Adipose tissue (tissue), 3 donors: ENCODE data around the gene PINK1. TPM values are rescaled to one million over a fixed set of nuclear protein-coding genes. Genes with fewer than 3 reads are reported as not detected.
"Not testable (repeated sequence)": the region's sequence is repeated elsewhere in the genome, so short reads cannot be mapped to it uniquely, and the experiment has no call there.

Experiments
- H3K27ac ChIP-seq: one replicate; pipeline ENCODE4 v1.5.1; 2013; ENCODE audit warnings: low read depth, low read length
- WGBS, 3 donors: extraction: QIAGEN DNeasy Blood & Tissue Kit; methylation state at CpG; one replicate each; pipeline ENCODE4 v1.1.7; 2013; 5-methylcytosine and 5-hydroxymethylcytosine counted together
- polyA plus RNA-seq, 3 donors: library from polyadenylated mRNA; stranded (reverse); fragments of 200-250 nt; gene quantifications; one replicate each; pipeline ENCODE4 v1.2.3, GENCODE V29; 2013
- donor health status: healthy with polysubstance abuse.
- donor health status: Bipolar disorder and iron deficiency.
- donor health status: healthy.

The PINK1 gene
- polyA plus RNA-seq, 3 donors = 34.6 to 132 (median 77.5) TPM

DNA sequence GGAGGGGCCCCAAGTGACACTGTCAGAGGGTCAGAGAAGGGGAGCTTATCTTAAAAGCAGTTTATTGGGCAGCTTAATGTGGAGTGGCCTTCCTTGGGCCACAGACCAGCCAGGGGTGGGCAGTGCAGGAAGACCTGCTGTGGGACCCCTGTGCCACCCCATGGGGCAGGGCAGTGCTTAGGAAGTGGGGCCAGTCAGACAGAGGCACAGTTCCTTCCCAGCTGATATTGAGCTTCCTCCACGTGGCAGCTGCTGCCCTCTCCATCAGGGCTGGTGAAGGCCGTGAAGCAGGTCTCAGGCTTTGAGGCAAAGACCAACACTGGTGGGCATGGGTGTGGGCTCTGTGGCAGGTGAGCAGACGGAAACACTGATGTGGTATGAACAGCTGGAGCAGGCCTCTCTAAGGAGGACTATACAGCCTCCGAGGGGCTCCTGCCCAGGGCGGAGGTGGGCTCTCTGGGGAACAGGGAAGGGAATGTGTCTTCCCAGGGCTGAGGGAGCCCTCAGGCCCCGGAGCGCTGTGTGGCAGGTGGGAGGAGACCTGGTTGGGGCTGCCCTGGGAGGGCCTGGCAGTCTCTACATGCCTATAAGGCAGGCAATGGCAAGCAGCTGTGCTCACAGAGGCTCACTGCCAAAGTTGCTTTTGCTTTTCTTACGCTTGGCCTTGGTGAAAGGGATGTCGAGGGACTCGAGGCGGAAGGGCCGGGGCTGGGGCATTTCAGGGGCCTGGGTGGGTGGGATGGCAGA, 30.9 kb downstream of the PINK1 start:
- 75 to 85% (median 77%) methylated on average over 12 of the region's 12 CpGs for WGBS, 3 donors
- H3K27ac ChIP-seq = no peak overlapping the region

DNA sequence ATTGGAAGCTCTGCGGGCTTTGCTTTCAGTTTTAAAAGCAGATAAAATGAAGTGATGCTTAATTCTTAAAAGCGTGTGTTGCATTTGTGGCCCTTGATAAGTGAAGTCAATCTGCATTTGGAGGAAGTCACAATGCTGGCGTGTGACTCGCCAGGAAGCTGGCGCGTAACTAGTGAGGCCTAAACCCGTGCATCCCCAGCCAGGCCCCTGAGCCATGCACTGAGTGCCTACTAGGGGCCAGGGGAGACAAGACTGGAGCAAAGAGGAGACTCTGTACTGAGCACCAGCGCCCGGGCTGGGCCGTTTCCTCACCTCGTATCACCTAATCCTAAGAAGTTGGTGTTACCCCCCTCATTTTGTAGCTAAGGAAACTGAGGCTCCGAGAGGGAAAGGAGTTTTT, 32.5 kb downstream of the PINK1 start:
- WGBS, 3 donors = 69 to 78% (median 72%) methylated on average over 12 of the region's 12 CpGs
- H3K27ac ChIP-seq = no peak overlapping the region

DNA sequence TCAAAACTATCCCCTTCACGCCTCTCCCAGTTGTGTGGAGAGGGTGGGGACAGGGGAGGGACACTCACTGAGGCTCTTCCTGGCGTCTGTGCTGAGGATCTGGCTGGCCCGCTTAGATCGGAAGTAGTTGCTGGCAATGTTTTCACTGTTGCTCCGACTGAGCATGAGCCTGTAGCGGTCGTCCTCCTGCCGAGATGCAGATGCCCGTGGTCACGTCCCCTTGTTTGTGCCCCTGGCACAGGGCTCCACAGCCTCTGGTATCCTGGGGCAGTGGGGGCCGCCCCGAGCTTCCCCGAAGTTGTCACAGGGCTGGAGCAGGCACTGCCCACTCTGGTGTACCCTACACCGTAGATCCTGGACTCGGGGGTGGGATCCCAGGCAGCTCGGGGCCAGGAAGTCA, 32.9 kb downstream of the PINK1 start:
- WGBS, 3 donors = 63 to 74% (median 66%) methylated on average over 16 of the region's 16 CpGs
- no peak overlapping the region for H3K27ac ChIP-seq

DNA sequence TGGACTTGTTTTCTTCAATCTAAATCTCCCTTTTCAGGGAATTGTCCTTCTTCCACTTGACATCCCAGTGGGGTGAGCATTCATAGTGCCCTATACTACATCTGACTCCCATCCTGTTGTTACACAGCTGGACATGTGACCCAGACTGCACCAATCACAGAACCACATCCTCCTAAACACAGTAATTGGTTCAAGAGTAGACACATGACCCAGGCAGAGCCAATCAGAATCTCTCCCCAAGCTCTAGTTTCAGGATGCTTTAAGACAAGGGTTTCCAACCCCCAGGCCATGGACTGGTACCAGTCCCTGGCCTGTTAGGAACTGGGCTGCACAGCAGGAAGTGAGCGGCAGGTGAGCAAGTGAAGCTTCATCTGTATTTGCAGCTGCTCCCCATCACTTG, 33.5 kb downstream of the PINK1 start:
- H3K27ac ChIP-seq = no peak overlapping the region

DNA sequence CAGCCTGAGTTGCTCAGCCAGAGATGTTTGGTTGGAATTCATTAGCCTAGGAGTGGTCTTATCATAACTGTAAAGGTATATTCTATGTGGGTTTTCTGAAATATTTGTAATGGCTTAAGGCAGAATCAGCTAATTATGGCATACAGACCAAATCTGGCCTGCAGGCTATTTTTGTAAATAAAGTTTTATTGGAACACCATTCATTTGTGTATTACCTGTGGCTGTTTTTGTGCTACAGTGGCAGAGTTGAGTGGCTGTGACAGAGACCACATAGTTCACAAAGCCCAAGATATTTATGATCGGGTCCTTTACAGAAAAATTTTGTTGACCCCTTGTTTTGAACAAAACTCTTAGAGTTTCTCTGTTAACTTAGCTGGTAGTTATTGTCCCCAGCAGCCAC, 35.3 kb downstream of the PINK1 start:
- H3K27ac ChIP-seq = no peak overlapping the region
- WGBS, 3 donors = 94 to 97% (median 94%) methylated on average over 1 of the region's 1 CpG

More for the DNA sequence above, 33.5 kb downstream of the PINK1 start:
- WGBS, 3 donors = 95 to 100% (median 100%) methylated on average over 1 of the region's 1 CpG

DNA sequence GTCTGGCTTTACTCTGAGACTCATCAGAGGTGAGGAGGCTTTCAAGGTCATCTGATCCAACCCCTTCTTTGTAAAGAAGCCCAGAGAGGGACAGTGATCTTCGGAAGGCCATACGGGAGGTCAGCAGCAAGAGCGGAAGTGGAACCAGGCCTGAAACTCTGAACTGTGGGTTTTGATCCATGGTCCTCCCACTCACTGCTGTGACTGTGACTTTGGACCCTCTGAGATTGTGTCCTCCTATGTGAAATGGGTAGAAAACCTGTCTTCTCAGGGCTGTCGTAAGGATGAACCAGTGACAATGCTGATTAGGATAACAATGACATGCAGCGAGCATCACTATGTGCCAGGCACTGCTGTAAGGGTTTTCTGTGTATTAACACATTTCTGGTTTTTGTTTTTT, 37.7 kb downstream of the PINK1 start:
- no peak overlapping the region for H3K27ac ChIP-seq
- WGBS, 3 donors = 93 to 97% (median 93%) methylated on average over 5 of the region's 5 CpGs

DNA sequence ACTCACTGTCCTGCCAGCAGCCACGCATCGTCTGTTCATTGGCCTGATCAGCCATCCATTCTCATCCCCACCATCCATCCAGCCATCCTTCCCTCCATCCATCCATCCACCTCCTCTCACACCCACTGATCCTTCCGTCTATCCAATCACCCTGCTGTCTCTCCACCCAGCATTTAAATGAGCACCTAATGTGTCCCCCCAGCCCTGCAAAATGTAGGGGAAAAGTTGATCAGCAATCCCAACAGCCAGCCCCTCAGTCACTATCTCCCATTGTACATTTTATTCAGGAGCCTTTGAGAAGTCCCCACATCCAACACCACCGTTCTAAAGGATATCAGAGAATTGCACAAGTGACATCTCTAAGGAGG, 39.0 kb downstream of the PINK1 start:
- WGBS, 3 donors = 84 to 93% (median 86%) methylated on average over 4 of the region's 4 CpGs
- no peak overlapping the region for H3K27ac ChIP-seq

DNA sequence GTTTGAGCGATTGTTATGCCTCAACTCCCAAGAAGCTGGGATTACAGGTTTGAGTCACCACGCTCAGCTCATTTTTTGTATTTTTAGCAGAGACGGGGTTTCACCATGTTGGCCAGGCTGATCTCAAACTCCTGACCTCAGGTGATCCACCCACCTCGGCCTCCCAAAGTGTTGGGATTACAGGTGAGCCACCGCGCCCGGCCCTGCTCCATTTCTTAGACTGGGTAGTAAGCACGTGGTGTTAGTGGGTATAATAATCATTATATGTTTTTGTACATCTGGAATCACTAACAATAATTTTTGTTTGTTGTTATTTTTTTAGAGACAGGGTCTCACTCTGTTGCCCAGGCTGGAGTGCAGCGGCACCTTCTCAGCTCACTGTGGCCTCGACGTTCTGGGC, 40.4 kb downstream of the PINK1 start:
- 88 to 92% (median 92%) methylated on average over 11 of the region's 11 CpGs for WGBS, 3 donors

DNA sequence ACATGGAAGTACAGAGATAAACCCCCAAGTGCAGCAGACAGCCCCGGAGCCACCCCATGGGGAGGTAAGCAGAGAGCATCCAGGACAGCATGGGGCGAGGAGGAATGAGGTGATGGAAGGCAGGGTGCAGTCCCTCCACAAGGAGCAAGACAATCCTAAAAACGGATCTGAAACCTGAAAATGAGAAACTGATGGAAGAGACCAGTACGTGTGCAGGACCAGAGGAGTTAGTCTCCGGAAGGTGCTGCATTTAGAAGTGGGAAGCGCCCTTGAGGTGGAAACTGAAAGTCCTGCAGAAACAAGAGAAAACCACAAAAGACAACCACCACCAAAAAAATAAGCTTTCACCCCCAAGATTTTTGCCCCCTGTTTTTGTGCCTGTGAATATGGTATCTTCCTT, 45.3 kb downstream of the PINK1 start:
- WGBS, 3 donors = 78 to 82% (median 79%) methylated on average over 6 of the region's 6 CpGs
- no peak overlapping the region for H3K27ac ChIP-seq

More for the DNA sequence above, 40.4 kb downstream of the PINK1 start:
- not testable (repeated sequence) for H3K27ac ChIP-seq

DNA sequence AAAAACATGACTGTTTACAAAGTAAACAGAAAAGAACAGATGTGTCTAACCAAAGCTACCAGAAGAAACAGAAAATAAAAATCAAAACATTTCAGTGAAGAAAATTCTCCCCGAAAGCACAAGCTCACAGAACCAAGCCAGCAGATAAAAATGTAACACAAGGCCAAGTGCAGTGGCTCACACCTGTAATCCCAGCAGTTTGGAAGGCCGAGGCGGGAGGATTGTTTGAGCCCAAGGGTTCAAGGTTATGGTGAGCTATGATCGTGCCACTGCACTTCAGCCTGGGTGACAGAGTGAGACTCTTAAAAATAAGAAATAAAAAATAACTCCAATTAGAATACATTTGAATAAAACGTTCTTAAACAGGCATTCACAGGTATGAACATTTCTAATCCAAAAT, 47.0 kb downstream of the PINK1 start:
- WGBS, 3 donors = 47 to 91% (median 88%) methylated on average over 5 of the region's 5 CpGs
- no peak overlapping the region for H3K27ac ChIP-seq

DNA sequence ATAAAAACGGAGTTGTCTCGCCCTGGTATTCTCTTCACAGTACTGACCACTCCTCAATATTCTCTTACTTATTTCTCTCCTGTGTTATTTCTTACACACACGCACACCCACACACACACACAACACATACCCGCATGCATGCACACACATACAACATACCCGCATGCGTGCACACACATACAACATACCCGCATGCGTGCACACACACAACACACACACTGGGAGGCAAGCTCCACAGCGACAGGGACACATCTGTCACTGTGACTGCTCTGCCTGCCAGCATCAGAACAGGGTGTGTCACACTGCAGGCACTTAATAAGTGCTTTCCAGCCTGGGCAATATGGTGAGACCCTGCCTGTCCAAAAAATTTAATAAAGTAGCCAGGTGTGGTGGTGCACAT, 48.7 kb downstream of the PINK1 start:
- no peak overlapping the region for H3K27ac ChIP-seq
- 88 to 93% (median 89%) methylated on average over 9 of the region's 9 CpGs for WGBS, 3 donors

DNA sequence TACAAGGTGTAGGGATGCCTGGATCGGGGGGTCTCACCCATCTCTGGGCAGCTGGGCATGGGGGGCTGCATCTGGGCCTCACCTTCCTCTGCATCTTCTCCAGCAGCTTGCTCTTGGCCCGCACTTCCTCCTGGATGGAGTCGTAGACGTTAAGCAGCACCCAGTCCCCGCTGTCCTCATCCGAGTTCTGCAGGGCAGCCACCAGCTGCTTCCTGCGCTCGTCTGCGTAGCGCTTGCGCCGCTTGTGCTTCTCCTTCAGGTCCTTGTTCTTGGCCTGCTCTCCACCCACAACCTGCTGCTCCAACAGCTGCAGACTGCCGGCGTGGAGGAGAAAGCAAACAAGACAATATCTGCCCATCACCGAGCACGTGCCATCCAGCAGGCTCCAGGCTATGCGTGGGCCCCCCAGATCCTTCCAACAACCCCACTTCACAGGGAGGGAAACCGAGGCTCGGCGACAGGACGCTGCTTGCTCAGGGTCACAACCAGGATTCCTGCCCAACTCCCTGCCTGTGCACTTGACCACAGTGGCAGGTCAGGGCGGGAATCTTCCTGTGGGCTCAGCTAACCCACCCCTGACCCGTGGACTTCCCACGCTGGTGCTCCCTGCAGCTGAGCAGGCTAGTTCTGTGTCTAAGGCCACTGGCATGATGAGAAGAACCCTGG, 49.4 kb downstream of the PINK1 start:
- WGBS, 3 donors = 46 to 78% (median 54%) methylated on average over 24 of the region's 24 CpGs
- H3K27ac ChIP-seq = no peak overlapping the region

DNA sequence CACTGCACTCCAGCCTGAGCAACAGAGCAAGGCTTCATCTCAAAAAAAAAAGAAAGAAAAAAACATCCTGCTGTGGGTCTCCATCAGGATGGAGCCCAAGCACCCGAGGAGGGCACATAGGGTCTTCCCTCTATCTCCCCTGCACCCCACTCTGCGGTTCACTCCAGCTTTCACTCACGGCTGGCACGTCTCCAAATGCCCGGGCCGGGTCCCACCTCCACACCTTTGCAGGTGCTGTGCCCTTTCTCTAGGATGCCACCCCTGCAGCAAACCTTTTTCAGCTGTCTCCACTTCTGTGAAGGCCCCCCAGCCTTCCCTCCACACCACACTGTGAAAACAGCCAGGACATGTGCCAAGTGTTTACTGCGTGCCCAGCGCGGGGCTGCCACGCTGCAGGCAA, 50.4 kb downstream of the PINK1 start:
- 79 to 86% (median 82%) methylated on average over 10 of the region's 10 CpGs for WGBS, 3 donors

DNA sequence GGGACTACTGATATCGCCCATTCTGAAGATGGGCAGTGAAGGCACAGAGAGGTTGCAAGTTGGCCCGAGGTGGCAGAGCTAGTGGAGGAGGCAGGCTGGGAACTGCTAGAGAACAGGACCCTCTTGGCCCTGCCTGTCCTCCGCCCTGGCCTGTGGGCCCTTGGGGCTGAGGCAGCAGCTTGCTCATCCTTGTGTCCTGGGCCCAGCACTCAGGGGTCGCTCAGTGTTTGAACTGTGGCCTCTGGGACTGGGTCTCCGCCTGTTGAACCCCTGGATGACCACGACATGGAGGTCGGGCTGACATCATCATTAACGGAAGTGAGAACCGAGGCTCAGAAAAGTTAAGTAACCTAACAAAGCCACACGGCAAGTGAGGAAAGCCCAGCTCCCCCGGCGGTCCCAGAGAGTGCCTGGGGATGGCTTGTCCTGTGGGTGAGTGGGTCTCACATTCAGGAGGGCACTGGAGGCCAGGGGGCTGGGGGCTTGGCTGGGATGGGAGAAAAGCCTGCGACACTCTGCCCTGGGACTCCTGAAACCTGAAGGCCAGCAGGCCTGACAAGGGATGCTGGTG, 50.9 kb downstream of the PINK1 start:
- 62 to 80% (median 67%) methylated on average over 13 of the region's 13 CpGs for WGBS, 3 donors
- no peak overlapping the region for H3K27ac ChIP-seq

More for the DNA sequence above, 50.4 kb downstream of the PINK1 start:
- no peak overlapping the region for H3K27ac ChIP-seq

DNA sequence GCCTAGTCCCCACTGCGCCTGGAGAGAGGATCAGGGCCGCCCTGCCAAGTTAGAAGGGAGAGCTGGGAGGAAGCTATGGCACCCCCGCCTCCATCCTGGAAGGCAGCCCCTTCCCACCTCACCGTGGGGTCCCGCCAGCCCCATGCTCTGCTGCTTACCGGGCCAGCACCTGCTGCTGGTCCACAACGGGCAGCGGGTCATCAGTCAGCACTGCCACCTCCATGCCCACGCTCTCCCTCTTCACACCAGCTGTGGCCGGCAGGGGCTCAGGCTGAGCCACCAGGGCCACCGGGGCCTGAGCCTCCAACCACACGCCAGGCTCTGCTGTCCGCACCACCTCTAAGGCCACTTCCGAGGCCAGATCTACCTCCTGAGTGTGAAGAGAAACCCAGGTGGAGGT, 51.4 kb downstream of the PINK1 start:
- WGBS, 3 donors = 76 to 91% (median 77%) methylated on average over 14 of the region's 14 CpGs
- H3K27ac ChIP-seq = no peak overlapping the region

DNA sequence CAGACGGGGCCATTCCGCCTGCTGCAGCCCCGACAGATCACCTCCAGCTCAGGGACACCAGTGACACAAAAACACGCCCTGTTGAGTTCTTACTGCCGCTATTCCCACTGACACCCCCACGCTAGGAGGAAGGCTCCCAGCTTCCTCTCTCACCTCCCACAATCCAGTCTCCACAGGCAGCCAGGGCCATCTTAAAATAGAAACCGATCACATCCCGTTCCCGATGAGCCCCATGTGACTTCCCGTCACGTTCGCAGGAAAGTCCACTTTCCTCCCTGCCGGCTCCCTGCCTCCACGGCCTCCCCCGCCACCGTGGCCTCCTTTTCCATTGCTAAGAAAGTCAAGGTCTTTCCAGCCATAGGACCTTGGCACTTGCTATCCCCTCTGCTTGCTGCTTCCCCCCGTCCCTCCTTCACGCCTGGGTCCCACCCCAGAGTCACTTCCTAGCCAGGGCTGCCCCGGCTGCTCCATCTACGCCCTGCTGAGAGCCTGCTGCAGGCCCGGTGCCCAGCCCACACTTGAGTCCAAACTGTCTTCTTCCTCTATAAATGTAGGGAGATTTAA, 51.9 kb downstream of the PINK1 start:
- H3K27ac ChIP-seq = no peak overlapping the region
- 46 to 71% (median 66%) methylated on average over 20 to 21 of the region's 21 CpGs for WGBS, 3 donors

DNA sequence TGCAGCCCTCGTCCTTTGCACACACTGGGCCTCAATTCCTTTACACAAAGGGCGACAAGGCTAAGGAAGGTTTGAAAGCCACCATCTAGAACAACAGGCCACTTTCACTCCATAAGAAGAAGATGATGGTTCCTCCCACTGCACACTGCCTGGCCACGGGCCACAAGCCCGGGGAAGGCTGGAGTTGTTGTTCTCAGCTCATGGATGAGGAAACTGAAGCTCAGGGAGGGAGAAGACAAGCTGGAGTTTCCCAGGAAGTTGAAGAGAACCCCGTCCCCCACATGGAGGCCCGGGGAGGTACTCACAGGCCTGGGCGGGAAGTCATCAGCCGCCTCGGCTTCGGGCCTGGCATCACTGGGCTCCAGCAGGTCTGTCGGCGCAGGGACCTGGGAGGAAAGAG, 52.5 kb downstream of the PINK1 start:
- no peak overlapping the region for H3K27ac ChIP-seq
- 67 to 79% (median 78%) methylated on average over 12 of the region's 12 CpGs for WGBS, 3 donors

DNA sequence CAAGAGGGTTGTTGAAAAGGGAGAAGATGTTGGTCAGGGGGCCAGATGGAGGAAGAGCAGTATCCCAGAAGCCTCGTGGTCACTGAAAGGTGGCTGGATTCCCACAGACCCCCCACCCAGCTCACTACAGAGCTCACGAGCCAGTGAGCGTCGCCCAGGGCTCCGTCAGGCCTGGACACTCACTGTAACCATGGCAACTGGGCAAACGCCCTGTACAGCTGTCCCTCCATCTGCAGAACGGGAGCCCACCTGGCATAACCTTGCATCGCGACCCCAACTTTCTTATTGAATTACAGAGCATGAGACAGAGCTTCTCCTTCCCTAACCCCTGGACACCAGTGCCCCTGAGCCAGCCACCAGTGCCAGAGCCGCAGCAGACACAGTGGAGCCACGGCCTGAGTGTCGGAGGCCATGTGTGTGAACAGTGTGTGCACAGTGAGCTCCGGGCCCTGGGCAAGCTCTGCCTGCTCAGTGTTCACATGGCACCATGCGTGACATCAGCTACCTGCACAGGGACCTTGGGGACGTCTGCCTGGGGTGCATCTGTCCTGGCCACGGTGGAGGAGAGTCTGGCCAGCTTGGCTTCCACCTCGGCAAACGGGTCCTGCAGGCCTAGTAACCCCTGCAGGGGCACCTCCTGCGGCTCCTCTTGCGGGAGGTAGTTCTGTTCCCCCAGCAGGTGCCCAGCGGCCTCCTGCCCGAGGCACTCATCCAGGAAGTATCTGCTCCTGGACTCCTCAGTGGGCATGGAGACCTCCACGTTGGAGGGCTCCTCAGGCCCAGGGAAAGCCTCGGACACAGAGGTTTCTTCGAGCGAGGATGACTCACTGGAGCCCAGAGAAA, 53.8 kb downstream of the PINK1 start:
- H3K27ac ChIP-seq = no peak overlapping the region
- 78 to 89% (median 88%) methylated on average over 26 of the region's 26 CpGs for WGBS, 3 donors

DNA sequence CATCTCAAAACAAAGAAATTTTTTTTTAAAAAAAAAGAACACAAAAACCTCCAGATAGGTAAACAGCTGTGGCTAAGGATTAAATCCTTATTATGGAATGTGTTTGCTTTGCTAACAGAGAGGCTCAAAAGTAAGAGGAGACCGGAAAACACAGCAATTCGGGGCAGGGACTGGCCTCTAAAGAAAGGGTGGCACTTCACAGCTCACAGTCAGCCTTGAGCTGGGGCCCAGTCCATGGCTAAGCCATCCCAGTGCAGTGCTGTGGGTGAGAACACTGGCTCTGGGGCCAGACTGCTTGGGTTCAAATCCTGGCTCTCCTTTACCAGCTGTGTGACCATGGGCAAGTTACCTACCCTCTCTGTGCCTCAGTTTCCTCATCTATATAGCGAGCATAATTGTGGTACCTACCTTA, 56.4 kb downstream of the PINK1 start:
- WGBS, 3 donors = 81 to 89% (median 84%) methylated on average over 3 of the region's 3 CpGs

More for the DNA sequence above, 56.4 kb downstream of the PINK1 start:
- H3K27ac ChIP-seq = no peak overlapping the region
